Measurements from ENCODE around the gene SMIM30. TPM values are rescaled to one million over a fixed set of nuclear protein-coding genes. Genes with fewer than 3 reads are reported as not detected.

Gene SMIM30
- total RNA-seq, 1 donor from 2014 or later: 148 TPM

DNA sequence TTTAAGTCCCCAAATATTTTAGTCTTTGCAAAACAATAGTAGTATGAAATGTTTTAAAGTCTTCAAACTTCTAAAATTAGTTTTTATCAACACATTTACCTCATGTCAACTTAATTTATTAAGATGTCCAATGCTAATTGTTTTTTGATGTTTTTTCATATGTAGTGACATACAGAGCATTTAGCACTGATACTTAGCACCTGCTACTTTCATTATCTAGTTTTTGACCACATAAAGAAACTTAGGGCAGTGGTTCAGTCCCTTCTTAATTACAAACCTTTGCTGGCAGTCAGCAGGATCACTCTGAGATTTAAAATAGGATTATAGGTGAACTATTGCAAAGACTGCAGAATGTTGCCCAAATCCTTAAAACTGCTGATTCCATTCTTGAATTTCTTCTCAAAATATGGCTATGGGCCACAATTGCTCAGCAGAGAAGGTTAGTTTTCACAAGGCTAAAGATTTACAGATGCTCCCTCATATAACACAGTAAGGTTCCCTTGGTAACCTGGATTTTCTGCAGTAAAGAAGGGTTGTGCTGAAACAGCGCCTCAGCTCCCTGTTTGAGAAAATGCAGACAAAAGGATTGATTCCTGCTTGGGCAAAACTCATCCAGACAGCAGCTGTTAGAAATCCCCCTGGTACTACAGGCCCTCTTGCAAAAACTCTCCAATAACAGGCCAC is 35.1 kb downstream of the SMIM30 start:
- TF ChIP-seq, protein P1, sequence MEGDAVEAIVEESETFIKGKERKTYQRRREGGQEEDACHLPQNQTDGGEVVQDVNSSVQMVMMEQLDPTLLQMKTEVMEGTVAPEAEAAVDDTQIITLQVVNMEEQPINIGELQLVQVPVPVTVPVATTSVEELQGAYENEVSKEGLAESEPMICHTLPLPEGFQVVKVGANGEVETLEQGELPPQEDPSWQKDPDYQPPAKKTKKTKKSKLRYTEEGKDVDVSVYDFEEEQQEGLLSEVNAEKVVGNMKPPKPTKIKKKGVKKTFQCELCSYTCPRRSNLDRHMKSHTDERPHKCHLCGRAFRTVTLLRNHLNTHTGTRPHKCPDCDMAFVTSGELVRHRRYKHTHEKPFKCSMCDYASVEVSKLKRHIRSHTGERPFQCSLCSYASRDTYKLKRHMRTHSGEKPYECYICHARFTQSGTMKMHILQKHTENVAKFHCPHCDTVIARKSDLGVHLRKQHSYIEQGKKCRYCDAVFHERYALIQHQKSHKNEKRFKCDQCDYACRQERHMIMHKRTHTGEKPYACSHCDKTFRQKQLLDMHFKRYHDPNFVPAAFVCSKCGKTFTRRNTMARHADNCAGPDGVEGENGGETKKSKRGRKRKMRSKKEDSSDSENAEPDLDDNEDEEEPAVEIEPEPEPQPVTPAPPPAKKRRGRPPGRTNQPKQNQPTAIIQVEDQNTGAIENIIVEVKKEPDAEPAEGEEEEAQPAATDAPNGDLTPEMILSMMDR (IDR thresholded peaks at IDR 0.05; ENCODE audit: borderline replicate concordance): no peak
- Histone ChIP-seq H3K9me3 (replicated peaks) (no peaks in the 10 kb centered on the region), H3K27me3 (ENCODE audit: low read depth) (peaks cover 26% of the 10 kb centered on the region), H3K4me1 (peaks cover 13% of the 10 kb centered on the region), H3K27ac (replicated peaks) (no peak overlapping the region), H3K36me3 (no peaks in the 10 kb centered on the region), H3K4me3 (no peak overlapping the region)
- no peak for DNase-seq
- intact Hi-C loops (cut with micrococcal nuclease): no loop called here

DNA sequence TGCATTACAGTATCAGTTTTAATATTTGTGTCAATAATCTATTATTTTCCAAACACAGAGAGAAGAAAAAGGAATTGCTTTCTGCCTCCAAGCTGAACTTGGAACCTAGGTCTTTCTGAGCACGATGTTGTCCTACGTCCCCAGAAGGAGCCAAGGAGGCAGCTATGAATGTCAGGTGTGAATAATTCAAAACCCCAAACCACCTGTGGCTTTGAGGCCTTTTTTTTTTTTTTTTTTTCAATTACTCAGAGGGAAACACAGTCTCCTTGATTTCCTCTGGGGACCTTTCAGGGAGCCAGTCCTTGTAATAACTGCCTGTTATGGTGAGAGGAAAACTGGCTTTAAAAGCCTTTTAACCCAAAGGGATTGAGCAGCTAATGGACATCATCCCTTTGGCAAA is 40.0 kb downstream of the SMIM30 start:
- Histone ChIP-seq H3K36me3 (no peaks in the 10 kb centered on the region), H3K27me3 (ENCODE audit: low read depth) (no peaks in the 10 kb centered on the region), H3K27ac (replicated peaks) (no peak overlapping the region), H3K4me1 (no peaks in the 10 kb centered on the region), H3K9me3 (replicated peaks) (no peaks in the 10 kb centered on the region), H3K4me3 (no peak overlapping the region)
- TF ChIP-seq, protein P1 (IDR thresholded peaks at IDR 0.05; ENCODE audit: borderline replicate concordance): no peak
- DNase-seq: no peak
- intact Hi-C loops (cut with micrococcal nuclease): no loop called here

- intact Hi-C loops (cut with micrococcal nuclease): no loop called here
- Histone ChIP-seq H3K4me3 (no peak overlapping the region), H3K36me3 (no peaks in the 10 kb centered on the region), H3K4me1 (no peaks in the 10 kb centered on the region), H3K27ac (replicated peaks) (no peak overlapping the region), H3K27me3 (ENCODE audit: low read depth) (no peaks in the 10 kb centered on the region), H3K9me3 (replicated peaks) (no peaks in the 10 kb centered on the region)
- TF ChIP-seq, protein P1 (IDR thresholded peaks at IDR 0.05; ENCODE audit: borderline replicate concordance): no peak
- no peak for DNase-seq
These were observed 41.7 kb downstream of the SMIM30 start for GRCh38 chr7:113076703-113077102.

DNA sequence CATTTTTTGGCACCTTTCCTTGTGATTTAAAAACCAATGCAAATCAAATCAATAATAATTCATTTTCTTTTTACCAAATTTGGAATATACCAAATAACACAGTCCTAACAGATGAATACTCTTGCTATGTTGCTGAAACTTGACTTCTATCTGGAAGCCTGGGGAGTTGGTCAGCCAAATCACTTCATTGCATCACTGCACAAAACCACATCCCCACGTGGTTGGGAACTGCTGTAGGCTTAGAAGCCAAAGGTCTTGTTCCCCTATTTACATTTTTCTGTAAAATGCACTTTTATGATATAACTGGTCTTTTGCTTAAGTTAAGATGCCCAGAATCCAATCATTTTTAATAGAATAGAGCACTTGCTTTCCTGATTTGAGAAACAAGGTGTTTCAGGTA is 46.9 kb downstream of the SMIM30 start:
- Histone ChIP-seq H3K36me3 (no peaks in the 10 kb centered on the region), H3K9me3 (replicated peaks) (no peaks in the 10 kb centered on the region), H3K27ac (replicated peaks) (no peak overlapping the region), H3K27me3 (ENCODE audit: low read depth) (no peaks in the 10 kb centered on the region), H3K4me1 (no peaks in the 10 kb centered on the region), H3K4me3 (no peak overlapping the region)
- TF ChIP-seq, protein P1 (IDR thresholded peaks at IDR 0.05; ENCODE audit: borderline replicate concordance): no peak
- intact Hi-C loops (cut with micrococcal nuclease): no loop called here
- DNase-seq: no peak

Other genes starting within 250 kb of the SMIM30 start
- gene GPR85, start 31.7 kb downstream of the SMIM30 start, total RNA-seq: 0.69 TPM